H1 (cell line): ENCODE measurements around the gene TBC1D22A. TPM values are rescaled to one million over a fixed set of nuclear protein-coding genes. Genes with fewer than 3 reads are reported as not detected.

Experiments used
- CTCF ChIA-PET: fragments of 300-600 bp; sonication (Branson Sonifier 250); formaldehyde crosslinking; loops from one replicate; lab custom pipeline; 2021; ENCODE audit not compliant: partially characterized antibody; lab: Charles Lee
- POLR2A ChIA-PET: fragments of 300-600 bp; sonication (Branson Sonifier 250); formaldehyde crosslinking; loops from one replicate; lab custom pipeline; 2021; ENCODE audit warnings: inconsistent platforms; ENCODE audit not compliant: partially characterized antibody; lab: Charles Lee
- DNase-seq, 2 experiments: peaks; one replicate each; pipeline versions ENCODE4 v3.0.0 to v3.0.0-alpha.2; 2010 to 2022; ENCODE audit warnings: low spot score in 2 of 2, low read depth in 1 of 2, mixed read lengths in 1 of 2
- FAIRE-seq: peaks from 2 replicates; lab custom pipeline; 2011; peaks lifted over from hg19 to GRCh38; lab: Jason Lieb, UNC
- H2AFZ ChIP-seq: 2 replicates; pipeline ENCODE4 v1.8.1; 2012; ENCODE audit warnings: low read length, inconsistent platforms
- H2AK5ac ChIP-seq: 2 replicates; pipeline ENCODE4 v1.6.1; 2013; ENCODE audit warnings: low read depth, low read length
- H2BK120ac ChIP-seq: replicated peaks from 2 replicates; pipeline ENCODE3; 2013; ENCODE audit warnings: low read depth, low read length, inconsistent platforms
- H2BK12ac ChIP-seq: 2 replicates; pipeline ENCODE4 v1.6.1; 2013; ENCODE audit warnings: low read depth, low read length
- H2BK15ac ChIP-seq: 2 replicates; pipeline ENCODE4 v1.6.1; 2013; ENCODE audit warnings: low read length
- H2BK20ac ChIP-seq: 2 replicates; pipeline ENCODE4 v1.6.1; 2013; ENCODE audit warnings: low read length
- H2BK5ac ChIP-seq: 2 replicates; pipeline ENCODE4 v1.6.1; 2013; ENCODE audit warnings: low read depth, low read length
- H3K14ac ChIP-seq: 2 replicates; pipeline ENCODE4 v1.6.1; 2013; ENCODE audit warnings: inconsistent platforms; ENCODE audit not compliant: insufficient read length
- H3K18ac ChIP-seq: 2 replicates; pipeline ENCODE4 v1.6.1; 2013; ENCODE audit warnings: low read length; ENCODE audit errors: extremely low read depth
- H3K23ac ChIP-seq: 2 replicates; pipeline ENCODE4 v1.6.1; 2013; ENCODE audit warnings: inconsistent platforms; ENCODE audit not compliant: insufficient read length
- H3K23me2 ChIP-seq: 2 replicates; pipeline ENCODE4 v1.6.1; 2013; ENCODE audit warnings: low read depth, low read length
- H3K27ac ChIP-seq: 2 replicates; pipeline ENCODE4 v1.6.1; 2011; ENCODE audit warnings: low read depth, low read length, inconsistent platforms
- H3K27me3 ChIP-seq, 4 experiments: replicated peaks in 1 of 4; 1 replicate in 1 of 4; 2 replicates in 3 of 4; pipeline versions ENCODE4 v1.6.1 to v1.8.1; 2011 to 2013; ENCODE audit warnings: low read length in 3 of 4, mild to moderate bottlenecking in 3 of 4, inconsistent platforms in 2 of 4, mixed read lengths in 2 of 4, moderate library complexity in 1 of 4; ENCODE audit not compliant: control insufficient read depth in 3 of 4, insufficient read depth in 3 of 4; ENCODE audit errors: extremely low read depth in 1 of 4
- H3K36me3 ChIP-seq, 4 experiments: 2 replicates each; pipeline versions ENCODE4 v1.6.1 to v1.8.1; 2011 to 2013; ENCODE audit warnings: mild to moderate bottlenecking in 4 of 4, low read length in 3 of 4, moderate library complexity in 2 of 4, control low read depth in 1 of 4, inconsistent platforms in 1 of 4; ENCODE audit not compliant: insufficient read depth in 4 of 4, control insufficient read depth in 2 of 4
- H3K4ac ChIP-seq: replicated peaks from 2 replicates; pipeline ENCODE3; 2013; ENCODE audit warnings: low read length, low read depth, mixed read lengths, inconsistent platforms; ENCODE audit not compliant: insufficient read length
- H3K4me1 ChIP-seq, 4 experiments: replicated peaks in 1 of 4; 1 replicate in 1 of 4; 2 replicates in 3 of 4; pipeline versions ENCODE4 v1.6.1 to v1.8.1; 2011 to 2013; ENCODE audit warnings: low read length in 3 of 4, inconsistent platforms in 2 of 4, mixed read lengths in 1 of 4; ENCODE audit not compliant: insufficient read depth in 4 of 4, control insufficient read depth in 3 of 4
- H3K4me2 ChIP-seq, 2 experiments: 2 replicates each; pipeline versions ENCODE4 v1.6.1 to v1.8.1; 2011 to 2013; ENCODE audit warnings: low read depth in 2 of 2, low read length in 2 of 2, control low read depth in 1 of 2, inconsistent platforms in 1 of 2, mild to moderate bottlenecking in 1 of 2; ENCODE audit not compliant: insufficient read depth in 1 of 2
- H3K4me3 ChIP-seq, 4 experiments: fragments of 200-600, 300-600 bp in 1 of 4; sonication (generic), shearing (Covaris generic), sonication (Bioruptor Twin) in 1 of 4; 2 replicates each; pipeline versions ENCODE4 v1.5.1 to v1.8.1; 2011 to 2016; ENCODE audit warnings: low read length in 4 of 4, low read depth in 3 of 4, control low read depth in 2 of 4, inconsistent platforms in 2 of 4, mild to moderate bottlenecking in 2 of 4, mixed read lengths in 1 of 4, moderate library complexity in 1 of 4; ENCODE audit not compliant: insufficient read depth in 2 of 4; ENCODE audit errors: extremely low read depth in 1 of 4
- H3K56ac ChIP-seq: replicated peaks from 2 replicates; pipeline ENCODE3; 2013; ENCODE audit warnings: low read depth, mild to moderate bottlenecking, mixed read lengths, low read length, inconsistent platforms; ENCODE audit not compliant: insufficient read length
- H3K79me1 ChIP-seq: 2 replicates; pipeline ENCODE4 v1.6.1; 2013; ENCODE audit warnings: low read depth, low read length, control low read depth
- H3K79me2 ChIP-seq, 2 experiments: 2 replicates each; pipeline versions ENCODE4 v1.6.1 to v1.8.1; 2012 to 2013; ENCODE audit warnings: low read length in 2 of 2, mild to moderate bottlenecking in 2 of 2, inconsistent platforms in 1 of 2; ENCODE audit not compliant: insufficient read depth in 2 of 2, control insufficient read depth in 1 of 2
- H3K9ac ChIP-seq, 4 experiments: replicated peaks in 1 of 4; 1 replicate in 1 of 4; 2 replicates in 3 of 4; pipeline versions ENCODE4 v1.6.1 to v1.8.1; 2011 to 2013; ENCODE audit warnings: low read depth in 3 of 4, low read length in 3 of 4, control low read depth in 2 of 4, mild to moderate bottlenecking in 2 of 4, moderate library complexity in 2 of 4, inconsistent platforms in 1 of 4; ENCODE audit errors: extremely low read depth in 1 of 4
- H3K9me3 ChIP-seq, 2 experiments: 2 replicates each; pipeline versions ENCODE4 v1.6.1 to v1.8.1; 2012 to 2013; ENCODE audit warnings: mild to moderate bottlenecking in 2 of 2, moderate library complexity in 2 of 2, control low read depth in 1 of 2, inconsistent platforms in 1 of 2, low read depth in 1 of 2, low read length in 1 of 2, mixed read lengths in 1 of 2; ENCODE audit not compliant: insufficient read depth in 2 of 2
- H4K20me1 ChIP-seq, 2 experiments: replicated peaks in 1 of 2; 2 replicates each; pipeline versions ENCODE3 to v1.8.1; 2011 to 2013; ENCODE audit warnings: inconsistent platforms in 2 of 2, low read length in 2 of 2, mild to moderate bottlenecking in 1 of 2; ENCODE audit not compliant: insufficient read depth in 2 of 2, control insufficient read depth in 1 of 2
- H4K5ac ChIP-seq: 2 replicates; pipeline ENCODE4 v1.6.1; 2013; ENCODE audit warnings: low read length, low read depth, mixed read lengths, inconsistent platforms; ENCODE audit not compliant: insufficient read length
- H4K8ac ChIP-seq: 2 replicates; pipeline ENCODE4 v1.8.0; 2013; ENCODE audit warnings: mild to moderate bottlenecking, moderate library complexity, low read length, inconsistent platforms; ENCODE audit not compliant: insufficient read depth; ENCODE audit errors: extremely low read depth
- H4K91ac ChIP-seq: replicated peaks from 2 replicates; pipeline ENCODE3; 2013; ENCODE audit warnings: low read length, mixed read lengths, inconsistent platforms; ENCODE audit not compliant: insufficient read length
- CREB1 ChIP-seq: IDR thresholded peaks from 2 replicates; pipeline ENCODE4 v1.6.1; 2012; ENCODE audit warnings: inconsistent platforms
- EGR1 ChIP-seq: IDR thresholded peaks from 2 replicates; pipeline ENCODE4 v1.6.1; 2011; ENCODE audit warnings: low read depth, low read length, borderline replicate concordance
- JUND ChIP-seq: IDR thresholded peaks from 2 replicates; pipeline ENCODE4 v1.6.1; 2011; ENCODE audit warnings: mild to moderate bottlenecking, improper control_type of control experiment, low read length
- KDM1A ChIP-seq: fragments of 200-600, 300-600 bp; sonication (generic); IDR thresholded peaks from 2 replicates; pipeline ENCODE4 v1.7.1; 2016; ENCODE audit warnings: mild to moderate bottlenecking, low read length, borderline replicate concordance
- NANOG ChIP-seq: IDR thresholded peaks from 2 replicates; pipeline ENCODE4 v1.6.1; 2011; ENCODE audit warnings: low read length, low read depth, mild to moderate bottlenecking, inconsistent platforms; ENCODE audit not compliant: insufficient read depth, poor library complexity, severe bottlenecking
- RXRA ChIP-seq: IDR thresholded peaks from 2 replicates; pipeline ENCODE4 v1.6.1; 2011; ENCODE audit warnings: low read depth, mild to moderate bottlenecking, low read length, moderate library complexity; ENCODE audit not compliant: insufficient read depth
- SAP30 ChIP-seq: fragments of 300-600 bp; sonication (generic); IDR thresholded peaks from 2 replicates; pipeline ENCODE4 v1.7.1; 2012; ENCODE audit warnings: low read length, moderate library complexity, mild to moderate bottlenecking, inconsistent platforms; ENCODE audit not compliant: insufficient read depth, insufficient replicate concordance
- SIRT6 ChIP-seq: IDR thresholded peaks from one replicate; pipeline ENCODE4 v1.7.1; 2012; ENCODE audit warnings: low read length, inconsistent platforms
- SIX5 ChIP-seq: IDR thresholded peaks from 2 replicates; pipeline ENCODE4 v1.6.1; 2011; ENCODE audit warnings: mild to moderate bottlenecking, low read depth, low read length
- TCF12 ChIP-seq: IDR thresholded peaks from 2 replicates; pipeline ENCODE4 v1.6.1; 2011; ENCODE audit warnings: low read depth, mild to moderate bottlenecking, low read length
- WGBS, 2 experiments: shearing (Covaris generic) in 1 of 2; methylation state at CpG; one replicate each; pipeline versions ENCODE4 v1.1.6 to v1.1.7; 2013 to 2015; ENCODE audit warnings: low lambda C conversion rate in 2 of 2, mixed read lengths in 2 of 2, inconsistent platforms in 1 of 2, low coverage in 1 of 2, missing lambda C conversion rate in 1 of 2; ENCODE audit not compliant: insufficient replicate concordance in 2 of 2, insufficient coverage in 1 of 2, insufficient read length in 1 of 2; ENCODE audit errors: extremely low coverage in 1 of 2, missing lambda C conversion rate in 1 of 2; 5-methylcytosine and 5-hydroxymethylcytosine counted together
- polyA plus RNA-seq, 7 experiments: library from polyadenylated mRNA; depleted of rRNA in 3 of 7; stranded (reverse) in 5 of 7; unstranded in 2 of 7; fragments of >200 nt in 5 of 7; fragments of 200-250 nt in 2 of 7; gene quantifications; 1 replicate in 5 of 7; 2 replicates in 1 of 7; 4 replicates in 1 of 7; pipeline versions ENCODE4 v1.2.1 to v1.2.3, GENCODE V29; 2011 to 2013; ENCODE audit warnings: missing spikeins in 2 of 7, mixed read lengths in 2 of 7
- total RNA-seq: library from RNA; stranded (reverse); fragmentation: NEBNext Ultra II Directional; extraction: Animal tissue kit (Norgen Biotek cat#: 25700); gene quantifications from 2 replicates; pipeline ENCODE4 v1.2.1, GENCODE V29; 2021

The TBC1D22A gene
- total and polyA plus RNA-seq, 2 of the 8 experiments (the other 6 are each of a cell fraction or from before 2014, with no cell fraction given): 11.9 to 18.4 TPM

GRCh38 chr22:46897246-46897623 lies 134.8 kb downstream of the TBC1D22A start:
- Histone ChIP-seq H3K18ac (no peak overlapping the region), H4K20me1 (no peaks in the 10 kb centered on the region), H2AK5ac (no peak overlapping the region), H3K4me2 (no peak overlapping the region), H4K91ac (no peak overlapping the region), H3K4ac (no peak overlapping the region), H3K23me2 (no peaks in the 10 kb centered on the region), H4K5ac (no peak overlapping the region), H3K23ac (no peak overlapping the region), H2BK12ac (no peak overlapping the region), H3K79me2 (no peaks in the 10 kb centered on the region), H3K9me3 (no peaks in the 10 kb centered on the region), H4K8ac (no peak overlapping the region), H3K4me1 (no peaks in the 10 kb centered on the region; a peak in 1 of 7 replicates), H2BK15ac (no peak overlapping the region), H3K56ac (no peak overlapping the region), H3K27me3 (no peaks in the 10 kb centered on the region), H2BK20ac (no peak overlapping the region), H3K9ac (no peak overlapping the region), H3K4me3 (no peak overlapping the region), H3K79me1 (peaks cover 3% of the 10 kb centered on the region), H3K36me3 (peaks cover 0 to 4% (median 0%) of the 10 kb centered on the region in 4 experiments; a peak in 2 of 8 replicates), H2BK120ac (no peak overlapping the region), H3K27ac (no peak overlapping the region), H2BK5ac (no peak overlapping the region), H2AFZ (no peak overlapping the region), H3K14ac (no peak overlapping the region)
- POLR2A ChIA-PET: no interaction called here
- TF ChIP-seq NANOG (no peak), KDM1A (no peak), EGR1 (no peak), SIX5 (no peak), TCF12 (no peak), CREB1 (no peak), RXRA (no peak), JUND (no peak), SAP30 (no peak), SIRT6 (no peak)
- FAIRE-seq (no peak), DNase-seq (no peak)
- CTCF ChIA-PET: interaction anchor here (0.9 to 1.9 kb wide), 2 partner anchors 57 to 73 kb away, joined by 4 read pairs; no protein-coding TSS in a partner anchor
- 92% methylated on average over 4 of the region's 4 CpGs; no CpG with 5 or more reads in 1 of the 2 experiments for WGBS, 2 experiments
